ENCODE measurements around the gene PATE1.

The PATE1 gene

DNA sequence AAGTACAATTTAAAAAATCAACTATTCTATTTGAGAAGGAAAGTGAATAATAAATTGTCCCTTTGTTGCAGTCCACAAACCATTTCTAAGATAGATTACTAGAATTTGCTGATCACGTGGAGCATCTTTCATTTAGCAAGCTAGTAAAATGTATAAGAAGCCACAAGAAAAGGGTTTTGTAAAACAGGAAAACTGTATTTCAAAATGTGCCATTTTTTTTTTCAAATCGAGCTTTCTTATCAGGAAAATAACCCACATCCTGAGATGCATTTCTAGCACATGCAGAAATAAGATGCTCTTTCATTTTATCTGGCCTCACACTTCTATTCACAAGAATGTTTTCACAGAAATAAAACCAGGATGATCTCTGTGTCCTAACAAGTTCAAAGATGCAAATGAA is 38.6 kb downstream of the PATE1 start:
- intact Hi-C loops (cut with DNase I): no loop called here
- DNase-seq: no peak

DNA sequence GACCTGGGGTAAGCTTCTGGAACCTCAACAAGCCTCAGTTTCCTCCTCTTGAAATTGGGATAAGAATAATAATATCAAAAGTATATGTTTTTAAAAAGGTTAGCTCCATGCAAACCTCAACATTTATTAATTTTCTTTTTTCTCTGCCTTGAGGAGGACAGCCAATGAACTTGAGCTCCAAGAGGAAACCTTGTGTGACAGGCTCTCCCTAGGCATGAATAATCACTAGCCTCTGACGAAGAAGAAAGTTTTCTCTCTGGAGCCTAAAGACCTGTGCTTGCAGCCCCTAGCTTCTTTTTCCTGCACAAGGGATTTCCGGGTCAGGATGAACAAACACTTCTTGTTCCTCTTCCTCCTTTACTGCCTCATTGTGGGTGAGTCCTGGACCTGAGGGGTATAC is 41.7 kb downstream of the PATE1 start, which contains the start of gene PATE3:
TSS of gene PATE3 (plus strand) at position 301 of the 400 bp plus-strand sequence. CDS start at position 326, 25 bp downstream.
- no peak for DNase-seq
- intact Hi-C loops (cut with DNase I): no loop called here

DNA sequence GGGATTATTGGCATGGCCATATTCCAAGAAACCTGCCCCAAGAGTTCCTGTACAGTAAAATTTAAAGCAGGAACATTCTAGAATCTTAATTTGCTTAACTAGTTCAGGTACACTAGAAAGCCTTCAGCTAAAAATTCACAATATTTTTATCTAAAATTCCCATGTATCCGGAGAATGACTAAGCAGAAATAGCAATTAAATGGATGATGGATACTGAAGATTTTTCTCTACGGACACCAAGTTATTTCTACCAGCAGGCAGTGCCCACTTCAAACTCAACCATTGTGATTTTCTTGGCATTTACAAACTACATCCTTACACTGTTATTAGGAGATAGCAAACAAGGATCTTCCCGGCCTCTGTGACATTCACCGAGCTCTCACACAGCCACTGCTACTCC is 44.7 kb downstream of the PATE1 start:
- intact Hi-C loops (cut with DNase I): no loop called here
- DNase-seq: no peak

DNA sequence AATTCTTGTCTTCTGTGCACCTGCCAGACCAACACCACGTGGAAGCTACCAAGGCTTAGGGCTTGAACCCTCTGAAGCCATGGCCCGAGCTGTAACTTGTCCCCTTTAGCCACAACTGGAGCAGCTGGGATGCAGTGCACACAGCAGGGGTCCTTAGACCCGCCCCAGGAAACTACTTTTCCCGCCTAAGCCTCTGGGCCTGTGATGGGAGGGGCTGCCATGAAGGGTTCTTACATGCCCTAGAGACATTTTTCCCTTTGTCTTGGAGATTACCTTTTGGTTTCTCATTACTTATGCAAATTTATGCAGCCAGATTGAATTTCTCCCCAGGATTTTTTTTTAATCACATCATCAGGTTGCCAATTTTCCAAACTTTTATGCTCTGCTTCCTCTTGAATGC is 51.6 kb downstream of the PATE1 start:
- intact Hi-C loops (cut with DNase I): no loop called here

More for the DNA sequence above, 51.6 kb downstream of the PATE1 start:
- no peak for DNase-seq

Measured in head of caudate nucleus (tissue), 42 donors.